NCI-H2196 (cell line): ENCODE data around the gene MAP3K20.
"Not testable (repeated sequence)": the region's sequence is repeated elsewhere in the genome, so short reads cannot be mapped to it uniquely, and the experiment has no call there.

Experiments used
- DNase-seq: peaks from one replicate; lab custom pipeline; 2025; ENCODE audit not compliant: unreplicated experiment; lab: John Stamatoyannopoulos, UW

MAP3K20 gene

GRCh38 chr2:173264151-173264550 lies 188.5 kb downstream of the MAP3K20 start:
- DNase-seq, result no peak

GRCh38 chr2:173264603-173265366 lies 189.1 kb downstream of the MAP3K20 start:
- DNase-seq, result no peak

GRCh38 chr2:173271135-173271534 lies 195.5 kb downstream of the MAP3K20 start:
- DNase-seq, result no peak

- no peak for DNase-seq
Observed at GRCh38 chr2:173271825-173272224, 196.2 kb downstream of the MAP3K20 start.

GRCh38 chr2:173272849-173273248 lies 197.2 kb downstream of the MAP3K20 start:
- no peak for DNase-seq

GRCh38 chr2:173278794-173279526 lies 203.3 kb downstream of the MAP3K20 start:
- no peak for DNase-seq

- no peak for DNase-seq
Observed at GRCh38 chr2:173279527-173279868, 203.9 kb downstream of the MAP3K20 start.

GRCh38 chr2:173280853-173281252 lies 205.2 kb downstream of the MAP3K20 start:
- no peak for DNase-seq

- not testable (repeated sequence) for DNase-seq
Observed at GRCh38 chr2:173281898-173282297, 206.3 kb downstream of the MAP3K20 start.

- no peak for DNase-seq
Observed at GRCh38 chr2:173282795-173283545, 207.3 kb downstream of the MAP3K20 start.

- no peak for DNase-seq
Observed at GRCh38 chr2:173286153-173286809, 210.6 kb downstream of the MAP3K20 start.

- DNase-seq, result no peak
Observed at GRCh38 chr2:173287594-173287993, 211.9 kb downstream of the MAP3K20 start.

GRCh38 chr2:173288561-173288960 lies 212.9 kb downstream of the MAP3K20 start:
- DNase-seq, result no peak

- no peak for DNase-seq
Observed at GRCh38 chr2:173290046-173290445, 214.4 kb downstream of the MAP3K20 start.

GRCh38 chr2:173290518-173290917 lies 214.9 kb downstream of the MAP3K20 start:
- no peak for DNase-seq

GRCh38 chr2:173291412-173291811 lies 215.8 kb downstream of the MAP3K20 start:
- DNase-seq, result no peak

- no peak for DNase-seq
Observed at GRCh38 chr2:173296235-173296634, 220.6 kb downstream of the MAP3K20 start.

GRCh38 chr2:173298536-173299097 lies 223.0 kb downstream of the MAP3K20 start:
- DNase-seq, result no peak

GRCh38 chr2:173299764-173300163 lies 224.1 kb downstream of the MAP3K20 start:
- no peak for DNase-seq

- DNase-seq, result no peak
Observed at GRCh38 chr2:173300458-173300857, 224.8 kb downstream of the MAP3K20 start.

- DNase-seq, result not testable (repeated sequence)
Observed at GRCh38 chr2:173301549-173301948, 225.9 kb downstream of the MAP3K20 start.
